GM18519 (cell line): ENCODE data around the gene PRR14L.
A peak's percentile ranks its signal among the peaks of the same experiment; 100 is the strongest.
"Not testable (repeated sequence)": the region's sequence is repeated elsewhere in the genome, so short reads cannot be mapped to it uniquely, and the experiment has no call there.

Experiments
- ATAC-seq: cut with Tn5 transposase; IDR thresholded peaks from one replicate; pipeline ENCODE4 v1.9.1; 2021; ENCODE audit warnings: mild to moderate bottlenecking, moderate library complexity; ENCODE audit not compliant: unreplicated experiment, low FRiP score

PRR14L gene

DNA sequence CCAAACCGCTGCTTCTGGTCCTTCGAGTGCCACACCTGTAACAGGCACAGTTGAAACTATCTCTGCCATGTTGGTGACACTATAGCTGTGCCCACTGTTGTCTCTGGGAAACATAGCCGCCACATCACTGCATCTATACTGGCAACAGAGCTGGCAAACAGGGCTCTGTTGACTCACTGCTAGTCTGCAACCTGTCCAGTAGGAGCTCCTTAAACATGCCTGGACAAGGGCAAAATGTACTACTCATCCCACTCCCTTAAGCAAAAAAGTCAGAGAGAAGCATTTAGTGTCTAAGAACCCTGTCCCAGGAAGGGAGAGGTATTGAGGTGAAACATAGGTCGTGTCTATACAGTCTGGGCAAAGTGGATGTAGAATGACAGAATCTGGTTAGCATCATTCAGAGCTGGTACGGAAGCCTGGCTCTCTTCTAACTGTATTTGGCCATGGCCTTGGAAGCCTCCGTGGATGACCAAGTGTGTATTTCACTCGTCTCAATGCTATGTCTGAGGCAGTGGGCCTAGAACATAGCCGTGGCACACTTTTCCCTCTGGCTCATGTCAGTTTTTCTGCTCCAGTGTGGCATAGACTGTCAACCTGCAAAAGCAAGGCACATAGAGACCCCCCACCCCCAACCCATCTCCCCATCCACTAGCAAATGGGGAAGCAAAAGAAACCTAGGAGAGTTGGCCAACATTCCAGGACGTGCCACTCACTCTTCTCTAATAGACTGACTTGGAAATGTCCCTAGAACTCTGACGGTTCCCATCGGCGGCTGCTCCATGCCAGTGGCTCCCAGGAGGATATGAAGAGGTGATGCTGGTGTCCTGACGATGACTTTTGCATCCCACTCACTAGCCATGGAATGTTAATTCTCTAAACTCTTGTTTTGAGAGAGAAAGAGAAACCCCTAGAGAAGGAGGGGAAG lies 66.5 kb downstream of the PRR14L start:
- no peak for ATAC-seq

GRCh38 chr22:31682751-31683150 lies 67.2 kb downstream of the PRR14L start:
- no peak for ATAC-seq

DNA sequence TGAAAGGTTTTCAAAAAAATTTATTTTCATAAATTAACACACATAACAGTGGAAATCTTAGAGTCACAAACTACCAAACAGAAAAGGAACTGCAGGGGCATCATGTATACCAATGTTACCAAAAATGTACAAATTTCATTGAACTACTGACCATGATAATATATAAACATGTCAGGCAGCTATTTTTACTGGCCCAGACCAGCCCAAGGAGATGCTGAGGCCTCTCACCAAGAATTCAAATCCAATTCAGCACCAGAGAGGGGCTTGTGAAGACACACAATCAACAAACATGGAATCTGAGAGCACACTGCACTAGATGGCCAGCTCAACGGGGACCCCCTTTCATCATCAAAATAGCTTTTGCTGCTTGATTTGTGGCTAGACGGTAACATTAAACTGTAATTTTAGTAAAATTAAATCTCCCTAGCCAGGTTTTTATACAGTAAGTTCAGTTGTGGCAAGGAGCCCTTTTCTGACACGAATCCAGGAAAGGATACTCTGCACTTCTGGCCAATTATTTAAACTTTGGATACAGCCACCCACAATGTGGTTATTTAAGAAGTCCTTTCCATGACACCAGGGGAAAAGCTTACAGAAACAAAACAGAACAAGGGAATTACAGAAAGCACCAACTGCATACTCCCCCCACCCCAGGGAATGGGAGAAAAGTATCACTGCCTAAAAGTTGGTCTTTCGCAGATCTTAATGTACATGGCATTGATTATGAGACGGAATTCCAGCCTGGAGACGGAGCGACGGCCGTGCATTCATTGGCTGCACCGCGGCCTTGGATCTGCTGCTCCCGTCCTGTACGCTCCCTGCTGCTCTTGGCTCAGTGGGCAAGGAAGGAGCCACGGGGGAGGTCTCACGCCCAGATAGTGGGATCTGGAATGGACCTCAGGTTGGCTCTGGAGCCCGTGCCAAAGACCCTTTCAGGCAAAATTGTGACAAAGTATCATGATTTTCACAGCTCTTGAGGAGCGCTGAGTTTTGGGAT lies 68.3 kb downstream of the PRR14L start:
- ATAC-seq = no peak

DNA sequence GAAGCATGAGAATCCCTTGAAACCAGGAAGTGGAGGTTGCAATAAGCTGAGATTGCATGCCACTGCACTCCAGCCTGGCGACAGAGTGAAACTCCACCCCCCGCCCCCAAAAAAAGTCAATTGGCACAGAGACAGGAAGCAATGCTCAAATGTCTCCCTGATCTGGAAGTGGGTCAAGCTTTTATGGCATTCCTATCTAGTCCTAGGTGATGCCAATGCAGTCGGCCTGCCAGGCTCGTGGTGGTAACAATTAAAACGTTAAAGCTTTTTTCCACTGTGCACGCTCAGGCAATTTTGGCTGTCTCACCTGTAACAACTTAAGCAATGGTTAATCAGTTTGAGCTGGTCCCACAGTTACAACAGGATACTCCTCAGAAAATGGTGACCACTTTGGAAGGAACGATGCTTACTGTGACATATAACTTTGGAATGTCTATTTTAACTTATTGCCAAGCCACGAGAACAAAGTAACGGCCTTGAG lies 69.0 kb downstream of the PRR14L start:
- ATAC-seq = no peak

DNA sequence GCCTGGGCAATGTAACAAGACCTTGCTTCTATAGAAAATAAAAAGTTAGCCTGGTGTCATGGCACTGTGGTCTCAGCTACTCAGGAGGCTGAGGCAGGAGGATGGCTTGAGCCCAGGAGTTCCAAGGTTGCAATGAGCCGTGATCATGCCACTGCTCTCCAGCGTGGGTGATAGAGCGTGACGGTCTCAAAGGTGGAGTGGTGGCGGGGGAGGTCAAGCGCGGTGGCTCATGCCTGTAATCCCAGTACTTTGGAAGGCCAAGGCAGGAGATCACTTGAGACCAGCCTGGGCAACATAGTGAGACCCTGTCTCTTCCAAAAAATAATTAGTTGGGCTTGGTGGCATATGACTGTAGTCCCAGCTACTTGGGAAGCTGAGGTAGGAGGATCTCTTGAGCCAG lies 71.2 kb downstream of the PRR14L start:
- ATAC-seq = no peak

- peak; percentile 77 for ATAC-seq
Measured at GRCh38 chr22:31676700-31677099, 73.2 kb downstream of the PRR14L start.

DNA sequence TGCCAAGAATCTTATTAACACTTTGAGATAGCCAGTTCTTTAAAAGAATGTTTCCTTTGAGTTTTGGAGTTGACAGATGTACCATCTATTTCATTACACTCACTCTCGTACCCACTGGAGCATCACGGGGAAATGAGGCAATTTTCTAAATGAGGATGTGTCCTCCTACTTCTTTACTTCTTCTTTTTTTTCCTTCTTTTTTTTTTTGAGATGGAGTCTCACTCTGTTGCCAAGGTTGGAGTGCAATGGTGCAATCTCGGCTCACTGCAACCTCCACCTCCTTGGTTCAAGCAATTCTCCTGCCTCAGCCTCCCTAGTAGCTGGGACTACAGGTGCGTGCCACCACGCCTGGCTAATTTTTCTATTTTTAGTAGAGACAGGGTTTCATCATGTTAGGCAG lies 75.7 kb downstream of the PRR14L start:
- ATAC-seq = not testable (repeated sequence)

GRCh38 chr22:31668849-31669248 lies 81.1 kb downstream of the PRR14L start:
- ATAC-seq = not testable (repeated sequence)

DNA sequence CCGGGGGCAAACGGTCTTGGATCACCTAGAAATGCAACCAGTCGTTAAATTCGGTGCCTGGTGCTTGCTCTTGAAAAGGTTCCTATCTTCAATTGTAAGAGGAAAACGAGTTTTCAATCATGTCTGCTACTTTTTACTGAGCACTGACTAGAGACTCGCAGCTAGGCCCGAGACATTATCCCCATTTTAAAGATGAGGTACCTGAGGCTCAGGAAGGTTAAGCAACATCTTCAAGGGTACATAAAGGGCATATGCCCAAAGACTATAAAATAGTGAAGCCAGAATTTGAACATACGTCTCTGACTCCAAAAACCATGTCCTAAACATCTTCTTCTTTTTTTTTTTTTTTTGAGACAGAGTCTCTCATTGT lies 87.3 kb downstream of the PRR14L start:
- ATAC-seq = no peak

DNA sequence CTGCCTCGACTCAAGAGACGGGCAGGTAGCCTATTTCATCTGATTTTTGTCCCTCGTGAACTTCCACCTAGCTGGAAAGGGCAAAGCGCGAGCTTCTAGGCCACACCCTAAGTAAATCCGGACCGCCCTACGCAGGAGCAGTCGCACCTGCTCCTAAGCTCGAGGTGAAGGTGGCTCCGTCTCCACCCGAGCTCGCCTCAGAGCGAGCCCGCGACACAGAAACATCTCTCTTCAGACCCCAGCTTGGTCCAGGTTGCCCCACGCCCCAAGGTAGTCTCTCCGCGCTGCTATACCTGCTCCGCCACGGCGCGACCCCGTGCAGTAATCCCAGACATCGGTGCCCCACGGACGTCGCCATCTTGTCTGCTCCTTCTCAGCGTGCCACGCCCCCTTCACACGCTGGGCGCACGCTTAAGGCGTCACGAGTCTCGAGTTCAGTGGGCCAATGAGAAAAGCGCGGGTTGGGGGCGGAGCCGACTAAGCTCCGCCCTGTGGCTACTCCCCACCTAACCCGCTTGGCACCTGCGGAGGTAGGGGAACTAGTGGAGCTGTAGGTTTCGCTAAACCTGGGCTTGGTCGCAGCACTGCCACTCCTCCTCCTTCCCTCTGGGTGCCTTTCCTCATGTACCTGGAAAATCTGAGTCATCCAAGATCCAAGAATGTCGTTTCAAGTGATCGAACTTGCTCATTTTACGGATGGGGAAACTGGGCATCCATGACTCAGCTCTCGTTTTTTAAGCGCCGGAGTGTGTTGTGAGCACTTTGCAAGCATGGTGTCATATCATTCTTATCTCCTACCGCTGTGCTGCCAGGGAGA lies 87.9 kb downstream of the PRR14L start, which contains the start of gene PISD:
Gene PISD, minus strand, starts transcription at position 365 of the 817 bp plus-strand sequence. Its CDS starts 7 bp downstream, at position 358.
- peak; percentile 59 for ATAC-seq

DNA sequence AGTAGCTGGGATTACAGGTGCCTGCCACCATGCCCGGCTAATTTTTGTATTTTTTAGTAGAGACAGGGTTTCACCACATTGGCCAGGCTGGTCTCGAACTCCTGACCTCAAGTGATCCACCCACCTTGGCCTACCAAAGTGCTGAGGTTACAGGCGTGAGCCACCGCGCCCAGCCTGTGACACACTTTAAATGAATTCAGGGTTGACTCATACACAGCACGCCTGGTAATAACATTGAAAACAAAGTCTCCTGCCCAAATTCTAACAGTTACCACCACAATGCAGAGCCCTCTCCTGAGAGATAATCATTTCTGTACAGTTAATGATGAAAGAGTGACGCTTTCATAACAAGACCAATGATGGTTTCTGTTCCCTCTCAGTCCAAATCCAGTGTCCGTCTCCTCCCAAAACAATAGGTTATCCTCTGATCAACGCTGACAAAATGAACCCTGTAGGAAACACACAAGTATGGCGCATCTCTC lies 89.0 kb downstream of the PRR14L start:
- not testable (repeated sequence) for ATAC-seq

GRCh38 chr22:31659246-31659645 lies 90.7 kb downstream of the PRR14L start:
- no peak for ATAC-seq

GRCh38 chr22:31654408-31654807 lies 95.5 kb downstream of the PRR14L start:
- ATAC-seq = no peak

- ATAC-seq = no peak
Measured at GRCh38 chr22:31653944-31654343, 96.0 kb downstream of the PRR14L start.

- ATAC-seq = no peak
Measured at GRCh38 chr22:31652911-31653684, 96.8 kb downstream of the PRR14L start.

- no peak for ATAC-seq
Measured at GRCh38 chr22:31652088-31652487, 97.8 kb downstream of the PRR14L start.

DNA sequence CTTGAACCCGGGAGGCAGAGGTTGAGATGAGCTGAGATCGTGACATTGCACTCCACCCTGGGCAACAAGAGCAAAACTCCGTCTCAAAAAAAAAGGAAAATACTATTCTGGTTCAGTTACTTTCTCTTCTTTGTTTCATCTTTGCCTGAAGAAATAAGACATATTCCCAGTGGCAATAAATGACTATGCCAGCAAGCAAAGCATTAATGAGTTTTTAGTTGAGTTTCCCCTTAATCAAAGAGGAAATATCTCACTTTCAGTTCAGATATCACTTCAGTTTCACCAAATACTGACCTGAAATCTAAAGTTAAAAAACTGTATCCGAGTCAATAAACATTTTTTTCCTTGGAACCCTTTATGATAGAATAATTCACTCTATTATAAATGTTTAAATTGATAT lies 98.3 kb downstream of the PRR14L start:
- ATAC-seq = no peak

DNA sequence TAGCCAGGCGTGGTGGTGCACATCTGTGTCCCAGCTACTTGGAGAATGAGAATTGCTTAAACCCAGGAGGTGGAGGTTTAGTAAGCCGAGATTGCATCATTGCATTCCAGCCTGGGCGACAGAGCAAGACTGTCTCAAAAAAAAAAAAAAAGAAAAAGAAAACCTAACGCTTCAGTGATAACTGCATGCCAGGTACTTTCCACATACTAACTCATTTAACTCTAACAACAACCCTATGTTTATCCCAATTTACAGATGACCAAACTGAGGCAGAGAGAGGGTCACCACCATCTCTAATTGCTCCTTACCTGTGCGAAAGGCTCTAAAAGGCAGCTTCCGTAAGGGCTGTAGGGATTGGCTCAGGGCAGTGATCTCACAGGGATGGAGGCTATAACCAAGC lies 99.5 kb downstream of the PRR14L start:
- no peak for ATAC-seq
